Measurements from ENCODE around the gene CDH3.

CDH3 gene

DNA sequence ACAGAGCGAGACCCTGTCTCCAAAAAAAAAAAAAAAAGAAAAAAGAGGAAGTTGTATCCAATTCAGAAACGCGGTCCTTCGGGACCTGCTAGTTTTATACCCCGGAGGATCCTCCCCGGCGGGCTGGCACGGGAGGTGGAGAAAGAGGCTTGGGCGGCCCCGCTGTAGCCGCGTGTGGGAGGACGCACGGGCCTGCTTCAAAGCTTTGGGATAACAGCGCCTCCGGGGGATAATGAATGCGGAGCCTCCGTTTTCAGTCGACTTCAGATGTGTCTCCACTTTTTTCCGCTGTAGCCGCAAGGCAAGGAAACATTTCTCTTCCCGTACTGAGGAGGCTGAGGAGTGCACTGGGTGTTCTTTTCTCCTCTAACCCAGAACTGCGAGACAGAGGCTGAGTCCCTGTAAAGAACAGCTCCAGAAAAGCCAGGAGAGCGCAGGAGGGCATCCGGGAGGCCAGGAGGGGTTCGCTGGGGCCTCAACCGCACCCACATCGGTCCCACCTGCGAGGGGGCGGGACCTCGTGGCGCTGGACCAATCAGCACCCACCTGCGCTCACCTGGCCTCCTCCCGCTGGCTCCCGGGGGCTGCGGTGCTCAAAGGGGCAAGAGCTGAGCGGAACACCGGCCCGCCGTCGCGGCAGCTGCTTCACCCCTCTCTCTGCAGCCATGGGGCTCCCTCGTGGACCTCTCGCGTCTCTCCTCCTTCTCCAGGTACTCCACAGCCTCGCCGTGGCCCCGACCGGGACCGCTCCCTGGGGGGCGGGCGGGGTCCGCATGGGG is at the start of gene CDH3:
TSS of gene CDH3 (plus strand) at position 596 of the 779 bp plus-strand sequence. CDS start at position 666, 70 bp downstream.
- DNase-seq: peak; percentile 30 to 55 (median 36)

GRCh38 chr16:68596266-68596665 is 48.8 kb upstream of the CDH3 start:
- no peak for DNase-seq

DNA sequence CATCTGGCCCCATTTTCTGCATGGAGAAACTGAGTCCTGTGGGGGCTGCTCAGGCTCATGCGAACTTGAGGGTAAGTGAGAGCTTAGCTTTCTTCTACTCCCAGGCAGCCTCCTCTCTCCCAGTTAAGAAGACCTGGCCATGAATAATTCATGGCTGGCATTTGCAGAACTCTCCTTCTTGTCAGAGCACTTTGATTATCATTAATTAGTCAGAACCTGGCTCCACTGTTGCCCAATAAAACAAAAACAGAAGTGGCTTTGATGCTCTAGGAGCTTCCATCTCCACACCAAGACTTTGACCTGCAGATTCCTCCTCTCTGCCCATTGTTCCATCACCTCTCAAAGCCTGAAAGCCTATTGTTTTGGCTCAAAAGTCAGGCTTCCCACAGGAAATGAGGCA is 45.5 kb upstream of the CDH3 start:
- DNase-seq: no peak

DNA sequence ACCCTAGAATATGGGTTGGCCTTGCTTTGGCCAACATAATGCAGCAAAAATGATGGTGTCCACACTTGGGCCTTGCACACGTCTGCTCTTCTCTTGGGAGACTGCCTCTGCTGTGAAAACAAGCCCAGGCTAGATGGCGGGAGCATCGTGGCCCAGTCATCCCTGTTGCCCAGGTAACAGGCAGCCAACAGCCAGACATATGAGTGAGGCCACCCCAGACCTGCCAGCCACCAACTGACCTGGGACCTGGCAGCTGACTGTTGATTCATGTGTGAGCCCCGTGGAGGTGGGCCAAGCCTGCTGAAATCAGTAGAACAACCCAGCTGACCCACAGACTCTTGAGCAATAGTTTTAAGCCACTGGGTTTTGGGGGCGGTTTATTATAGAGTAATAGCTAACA is 39.4 kb upstream of the CDH3 start:
- no peak for DNase-seq

DNA sequence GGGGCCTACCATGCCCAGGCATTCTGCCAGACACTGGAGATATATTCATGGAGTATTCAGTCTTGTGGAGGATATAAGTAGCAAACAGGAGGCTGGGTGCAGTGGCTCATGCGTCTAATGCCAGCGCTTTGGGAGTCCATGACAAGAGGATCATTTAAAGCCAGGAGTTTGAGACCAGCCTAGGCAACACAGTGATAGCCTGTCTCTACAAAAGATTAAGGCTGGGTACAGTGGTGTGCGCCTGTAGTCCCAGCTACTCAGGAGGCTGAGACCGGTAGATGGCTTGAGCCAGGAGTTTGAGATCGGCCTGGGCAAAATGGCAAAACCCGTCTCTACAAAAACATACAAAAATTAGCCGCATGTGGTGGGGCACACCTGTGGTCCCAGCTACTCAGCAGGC is 37.7 kb upstream of the CDH3 start:
- no peak for DNase-seq

DNA sequence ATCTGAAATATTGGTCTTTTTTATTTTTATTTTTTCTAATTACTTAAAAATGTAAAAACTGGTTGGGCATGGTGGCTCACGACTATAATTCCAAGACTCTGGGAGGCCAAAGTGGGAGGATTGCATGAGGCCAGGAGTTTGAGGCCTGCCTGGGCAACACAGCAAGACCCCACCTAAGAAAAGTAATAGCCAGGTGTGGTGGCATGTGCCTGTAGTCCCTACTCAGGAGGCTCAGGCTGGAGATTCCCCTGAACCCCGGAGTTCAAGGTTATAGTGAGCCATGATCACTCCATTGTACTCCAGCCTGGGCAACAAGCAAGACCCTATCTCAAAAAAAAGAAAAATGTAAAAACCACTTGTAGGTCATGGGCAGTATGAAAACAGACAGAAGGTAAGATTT is 36.8 kb upstream of the CDH3 start:
- DNase-seq: no peak

- no peak for DNase-seq
Measured at GRCh38 chr16:68612996-68613395, 32.1 kb upstream of the CDH3 start.

GRCh38 chr16:68617734-68618133 is 27.4 kb upstream of the CDH3 start:
- DNase-seq: no peak

DNA sequence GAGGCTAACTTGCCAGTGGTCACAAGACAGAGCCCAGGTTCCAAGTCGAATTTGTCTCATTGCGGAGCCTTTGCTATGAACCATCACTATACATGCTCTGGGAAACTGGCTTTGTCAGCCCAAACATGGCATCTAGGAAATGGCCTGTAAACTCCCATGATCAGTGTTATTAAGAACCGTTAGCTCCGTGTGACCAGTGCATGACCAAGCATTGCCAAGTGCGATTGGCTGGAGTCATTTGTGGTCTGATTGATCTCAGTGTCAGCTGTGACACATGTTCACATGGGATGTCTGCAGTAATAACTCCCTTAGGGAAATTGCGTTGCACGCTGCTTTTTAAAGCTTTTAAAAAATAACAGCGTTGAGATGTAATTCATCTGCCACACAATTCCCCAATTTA is 18.6 kb upstream of the CDH3 start:
- DNase-seq: peak; percentile 24 to 29 (median 27)

GRCh38 chr16:68627951-68628425 is 17.1 kb upstream of the CDH3 start:
- DNase-seq: no peak

DNA sequence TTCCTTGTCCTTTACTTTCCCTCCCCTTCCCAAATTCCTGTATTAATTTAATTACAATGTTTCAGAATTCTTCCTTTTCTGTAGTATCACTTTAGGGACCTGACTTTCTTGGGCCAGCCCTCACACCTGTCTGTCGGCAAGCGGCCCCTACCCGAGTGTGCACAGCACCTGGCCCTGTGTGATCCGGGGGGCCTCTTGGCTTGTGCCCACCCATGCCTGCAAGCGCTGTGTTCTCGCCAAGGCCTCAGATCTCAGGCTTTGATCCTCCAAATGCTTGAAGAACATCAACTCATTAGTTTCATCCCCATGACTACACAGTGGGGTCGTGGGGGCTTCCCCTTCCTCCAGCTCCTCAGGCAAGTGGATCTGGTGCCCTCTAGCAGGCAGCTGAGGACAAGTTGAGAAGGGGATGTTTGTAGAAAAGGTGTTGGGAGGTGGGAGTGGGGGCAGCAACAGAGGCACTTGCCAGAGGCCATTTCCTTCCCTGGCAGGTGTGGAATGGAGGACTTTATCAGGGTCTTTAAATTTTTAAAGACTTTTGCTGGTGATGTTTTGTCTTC is 15.7 kb upstream of the CDH3 start:
- no peak for DNase-seq

GRCh38 chr16:68636064-68636560 is 9.0 kb upstream of the CDH3 start:
- DNase-seq: no peak

GRCh38 chr16:68636818-68637217 is 8.3 kb upstream of the CDH3 start:
- peak in 1 of 3 donors; percentile 15 for DNase-seq

GRCh38 chr16:68640972-68641371 is 4.1 kb upstream of the CDH3 start:
- DNase-seq: no peak

DNA sequence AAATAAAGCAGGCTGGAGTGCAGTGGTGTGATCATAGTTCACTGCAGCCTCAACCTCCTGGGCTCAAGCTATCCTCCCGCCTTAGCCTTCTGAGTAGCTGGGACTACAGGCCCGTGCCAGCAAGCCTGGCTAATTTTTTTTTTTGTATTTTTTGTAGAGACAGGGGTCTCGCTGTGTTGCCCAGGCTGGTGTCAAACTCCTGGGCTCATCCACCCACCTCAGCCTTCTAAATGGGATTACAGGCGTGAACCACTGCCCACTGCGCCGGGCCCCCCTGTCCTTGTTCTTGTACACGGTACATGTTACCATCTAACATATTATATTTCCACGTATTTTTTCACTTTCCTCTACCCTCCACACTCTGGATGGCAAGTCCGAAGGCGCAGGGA is 3.1 kb upstream of the CDH3 start:
- DNase-seq: no peak

GRCh38 chr16:68642436-68643101 is 2.5 kb upstream of the CDH3 start:
- peak in 2 of 3 donors; percentile 27 to 60 for DNase-seq

GRCh38 chr16:68643227-68643626 is 1.9 kb upstream of the CDH3 start:
- DNase-seq: no peak

DNA sequence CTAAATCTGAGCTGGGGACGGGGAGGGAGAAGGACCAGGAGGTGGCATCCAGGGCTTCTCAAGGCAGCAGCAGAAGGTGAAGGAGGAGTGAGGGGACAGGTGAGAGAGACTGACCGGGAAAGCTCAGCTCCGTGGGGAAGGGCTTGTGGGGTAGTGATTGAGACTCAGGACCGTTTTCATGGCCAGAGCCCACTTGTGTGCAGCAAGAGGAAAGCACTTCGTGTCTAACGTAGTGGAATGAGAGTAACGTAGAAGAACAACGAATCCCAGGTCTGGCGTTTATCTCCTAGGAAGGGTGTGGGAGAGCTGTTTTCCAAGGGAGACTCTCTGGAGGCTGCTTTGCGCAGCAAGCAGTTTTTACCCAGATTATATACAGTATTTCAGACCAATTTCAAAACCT is 1.3 kb upstream of the CDH3 start:
- no peak for DNase-seq

GRCh38 chr16:68644296-68644695 is 814 bp upstream of the CDH3 start:
- no peak for DNase-seq

GRCh38 chr16:68645494-68646388 is 631 bp downstream of the CDH3 start:
- DNase-seq: no peak

- no peak for DNase-seq
Measured at GRCh38 chr16:68646953-68647659, 2.0 kb downstream of the CDH3 start.

- no peak for DNase-seq
Measured at GRCh38 chr16:68651136-68651535, 6.0 kb downstream of the CDH3 start.
